Thyroid gland (tissue), 4 donors: ENCODE data around the gene GOLT1A. TPM values are rescaled to one million over a fixed set of nuclear protein-coding genes. Genes with fewer than 3 reads are reported as not detected.
A peak's percentile ranks its signal among the peaks of the same experiment; 100 is the strongest.

Experiments
- DNase-seq, 2 donors: peaks; one replicate each; pipeline ENCODE4 v3.0.0-alpha.2; 2019
- H3K27ac ChIP-seq, 3 donors: fragments of 200-600 bp; sonication (generic); 1 replicate in 2 of 3; 2 replicates in 1 of 3; pipeline ENCODE4 v1.5.1; 2016 to 2019; ENCODE audit warnings: mild to moderate bottlenecking in 1 of 3, moderate library complexity in 1 of 3
- H3K27me3 ChIP-seq: fragments of 200-600 bp; sonication (generic); one replicate; pipeline ENCODE4 v1.5.1; 2019
- H3K36me3 ChIP-seq, 2 donors: fragments of 200-600 bp; sonication (generic); one replicate each; pipeline ENCODE4 v1.5.1; 2016 to 2019
- H3K4me1 ChIP-seq, 2 donors: fragments of 200-600 bp; sonication (generic); one replicate each; pipeline ENCODE4 v1.5.1; 2017 to 2019
- H3K4me3 ChIP-seq, 3 donors: fragments of 200-600 bp; sonication (generic); replicated peaks in 1 of 3; 1 replicate in 2 of 3; 2 replicates in 1 of 3; pipeline ENCODE4 v1.5.1; 2016; ENCODE audit warnings: mild to moderate bottlenecking in 1 of 3
- H3K9me3 ChIP-seq: fragments of 200-600 bp; sonication (generic); one replicate; pipeline ENCODE4 v1.5.1; 2017
- POLR2A ChIP-seq, 2 donors: fragments of 450-650 bp; IDR thresholded peaks; one replicate each; pipeline ENCODE4 v1.6.1; 2017; ENCODE audit warnings: antibody characterized with exemption in 2 of 2, mild to moderate bottlenecking in 2 of 2, moderate library complexity in 1 of 2
- WGBS, 2 donors: methylation state at CpG; one replicate each; pipeline ENCODE4 v1.1.5; 2017; 5-methylcytosine and 5-hydroxymethylcytosine counted together
- intact Hi-C: fragments of 100-400 bp; cut with DNase I; formaldehyde crosslinking; loops from one replicate; pipeline ENCODE4 v1.15.1; 2023
- total RNA-seq, 4 donors: library from RNA; depleted of rRNA; stranded (reverse); fragments of >200 nt; gene quantifications; one replicate each; pipeline ENCODE4 v1.2.3, GENCODE V29; 2016
- TF ChIP-seq, protein P1 (sequence below), 6 experiments: fragments of 200-600 bp in 3 of 6; fragments of 450-650 bp in 3 of 6; sonication (generic) in 3 of 6; IDR thresholded peaks; one replicate each; pipeline ENCODE4 v1.5.1; 2016 to 2019; ENCODE audit warnings: antibody characterized with exemption in 6 of 6, mild to moderate bottlenecking in 2 of 6, inconsistent platforms in 1 of 6, moderate library complexity in 1 of 6

The GOLT1A gene, protein sequence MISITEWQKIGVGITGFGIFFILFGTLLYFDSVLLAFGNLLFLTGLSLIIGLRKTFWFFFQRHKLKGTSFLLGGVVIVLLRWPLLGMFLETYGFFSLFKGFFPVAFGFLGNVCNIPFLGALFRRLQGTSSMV
- under 1 TPM in 1 of 4 donors, not detected in 3; 0.45 TPM for total RNA-seq

DNA sequence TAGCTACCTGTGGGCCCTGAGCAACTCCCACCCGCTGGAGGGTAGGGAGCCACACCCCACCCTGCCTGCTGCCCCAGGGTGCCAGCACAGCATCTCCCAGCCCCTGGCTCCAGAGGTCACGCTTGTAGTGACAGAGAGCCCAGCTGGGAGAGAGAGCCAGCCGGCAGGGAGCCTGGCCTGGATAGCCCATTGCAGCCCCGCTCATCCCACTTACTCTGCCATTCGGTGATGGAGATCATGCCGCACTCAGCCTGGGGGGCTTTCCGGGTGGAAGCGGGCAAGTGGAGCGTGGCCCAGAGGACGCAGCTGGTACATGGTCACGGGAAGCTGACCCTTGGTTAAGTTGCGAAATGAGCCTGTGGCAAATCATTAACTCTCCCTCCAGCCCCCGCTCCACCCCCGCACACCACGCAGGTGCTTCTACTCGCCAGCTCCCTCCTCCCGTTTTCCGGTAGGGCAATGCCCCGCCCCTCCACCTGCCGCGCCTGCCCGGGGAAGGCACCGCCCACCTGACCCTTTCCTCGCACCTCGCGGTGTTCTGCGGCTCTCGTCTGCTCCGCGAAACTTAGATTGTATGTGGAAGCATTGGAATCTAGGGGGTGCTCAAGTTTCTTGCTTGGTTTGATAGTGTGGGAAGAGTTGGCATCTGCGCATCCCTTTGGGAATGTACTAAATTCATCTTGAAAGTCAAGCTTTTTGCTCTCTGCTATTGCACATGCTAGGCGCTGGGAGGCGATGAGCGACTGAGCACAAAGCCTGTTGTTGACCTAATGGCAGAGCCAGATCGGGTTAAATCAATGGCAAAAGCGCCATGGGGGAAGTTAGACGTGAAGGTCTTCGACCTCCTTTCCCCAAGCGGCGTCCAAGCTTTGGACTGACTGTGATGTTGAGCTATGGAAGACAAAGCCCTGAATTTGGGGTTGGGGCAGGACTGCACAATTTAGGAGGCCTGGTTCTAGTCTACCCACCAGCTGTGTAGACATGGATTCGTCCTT lies at the start of gene GOLT1A:
Gene GOLT1A, minus strand, starts transcription at position 321 of the 995 bp plus-strand sequence. Its CDS starts 82 bp downstream, at position 239.
- Histone ChIP-seq H3K27ac (no peak within 1 kb of the TSS), H3K27me3 (no peaks in the 10 kb centered on the region), H3K4me3 (no peak within 1 kb of the TSS), H3K36me3 (no peaks in the 10 kb centered on the region), H3K4me1 (peaks cover 0 to 11% of the 10 kb centered on the region in 2 donors), H3K9me3 (no peaks in the 10 kb centered on the region)
- TF ChIP-seq POLR2A (IDR thresholded peaks at IDR 0.05) = no peak
- TF ChIP-seq, protein P1, sequence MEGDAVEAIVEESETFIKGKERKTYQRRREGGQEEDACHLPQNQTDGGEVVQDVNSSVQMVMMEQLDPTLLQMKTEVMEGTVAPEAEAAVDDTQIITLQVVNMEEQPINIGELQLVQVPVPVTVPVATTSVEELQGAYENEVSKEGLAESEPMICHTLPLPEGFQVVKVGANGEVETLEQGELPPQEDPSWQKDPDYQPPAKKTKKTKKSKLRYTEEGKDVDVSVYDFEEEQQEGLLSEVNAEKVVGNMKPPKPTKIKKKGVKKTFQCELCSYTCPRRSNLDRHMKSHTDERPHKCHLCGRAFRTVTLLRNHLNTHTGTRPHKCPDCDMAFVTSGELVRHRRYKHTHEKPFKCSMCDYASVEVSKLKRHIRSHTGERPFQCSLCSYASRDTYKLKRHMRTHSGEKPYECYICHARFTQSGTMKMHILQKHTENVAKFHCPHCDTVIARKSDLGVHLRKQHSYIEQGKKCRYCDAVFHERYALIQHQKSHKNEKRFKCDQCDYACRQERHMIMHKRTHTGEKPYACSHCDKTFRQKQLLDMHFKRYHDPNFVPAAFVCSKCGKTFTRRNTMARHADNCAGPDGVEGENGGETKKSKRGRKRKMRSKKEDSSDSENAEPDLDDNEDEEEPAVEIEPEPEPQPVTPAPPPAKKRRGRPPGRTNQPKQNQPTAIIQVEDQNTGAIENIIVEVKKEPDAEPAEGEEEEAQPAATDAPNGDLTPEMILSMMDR (IDR thresholded peaks at IDR 0.05) = peak in 5 of 6 experiments; percentile 28 to 58 (median 49)
- peak; percentile 63 to 67 for DNase-seq
- 13 to 14% methylated on average over 37 to 38 of the region's 41 CpGs for WGBS, 2 donors
- intact Hi-C loops = loop anchor here (5.0 kb wide), 1 partner anchor 148 kb away; no protein-coding TSS in a partner anchor

DNA sequence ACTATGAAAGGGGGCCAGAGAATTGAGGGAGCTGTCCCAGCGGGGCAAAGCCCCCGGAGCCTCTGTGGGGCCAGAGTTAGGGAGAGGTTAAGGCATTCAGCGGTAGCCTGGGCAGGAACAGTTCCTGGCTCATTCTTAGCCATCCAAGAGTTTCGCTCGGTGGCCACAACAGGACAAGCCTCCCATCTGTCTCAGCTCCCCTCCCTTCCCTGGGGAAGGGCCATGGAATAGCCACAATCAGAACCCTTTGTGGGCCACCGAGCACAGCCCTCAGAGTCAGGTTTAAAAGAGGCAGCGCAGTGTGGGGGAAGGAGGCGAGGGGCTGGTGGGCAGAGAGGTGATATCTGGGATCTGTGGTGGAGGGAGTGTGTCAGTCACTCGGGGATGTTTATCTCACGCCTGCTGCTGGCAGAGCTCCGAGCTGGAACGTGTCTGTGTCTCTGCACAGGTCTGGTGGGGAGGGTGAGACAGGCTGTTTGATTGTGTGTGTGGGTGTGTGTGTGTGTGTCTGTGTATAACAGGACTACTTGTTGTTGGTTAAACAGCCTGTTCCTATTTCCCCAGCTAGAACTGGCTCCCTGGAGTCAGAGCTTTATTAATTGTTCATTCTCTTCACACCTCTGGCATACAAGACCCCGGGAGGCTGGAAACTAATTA lies 49.6 kb upstream of the GOLT1A start:
- H3K4me3 ChIP-seq = no peak overlapping the region
- H3K27ac ChIP-seq = no peak overlapping the region
- no peaks in the 10 kb centered on the region for H3K4me1 ChIP-seq
- TF ChIP-seq POLR2A (IDR thresholded peaks at IDR 0.05) = no peak
- TF ChIP-seq, protein P1 (IDR thresholded peaks at IDR 0.05) = no peak
- intact Hi-C loops = no loop called here
- DNase-seq = no peak
- H3K9me3 ChIP-seq = no peaks in the 10 kb centered on the region
- WGBS, 2 donors = 57% methylated on average over 13 of the region's 13 CpGs
- H3K27me3 ChIP-seq = no peaks in the 10 kb centered on the region
- no peaks in the 10 kb centered on the region for H3K36me3 ChIP-seq

DNA sequence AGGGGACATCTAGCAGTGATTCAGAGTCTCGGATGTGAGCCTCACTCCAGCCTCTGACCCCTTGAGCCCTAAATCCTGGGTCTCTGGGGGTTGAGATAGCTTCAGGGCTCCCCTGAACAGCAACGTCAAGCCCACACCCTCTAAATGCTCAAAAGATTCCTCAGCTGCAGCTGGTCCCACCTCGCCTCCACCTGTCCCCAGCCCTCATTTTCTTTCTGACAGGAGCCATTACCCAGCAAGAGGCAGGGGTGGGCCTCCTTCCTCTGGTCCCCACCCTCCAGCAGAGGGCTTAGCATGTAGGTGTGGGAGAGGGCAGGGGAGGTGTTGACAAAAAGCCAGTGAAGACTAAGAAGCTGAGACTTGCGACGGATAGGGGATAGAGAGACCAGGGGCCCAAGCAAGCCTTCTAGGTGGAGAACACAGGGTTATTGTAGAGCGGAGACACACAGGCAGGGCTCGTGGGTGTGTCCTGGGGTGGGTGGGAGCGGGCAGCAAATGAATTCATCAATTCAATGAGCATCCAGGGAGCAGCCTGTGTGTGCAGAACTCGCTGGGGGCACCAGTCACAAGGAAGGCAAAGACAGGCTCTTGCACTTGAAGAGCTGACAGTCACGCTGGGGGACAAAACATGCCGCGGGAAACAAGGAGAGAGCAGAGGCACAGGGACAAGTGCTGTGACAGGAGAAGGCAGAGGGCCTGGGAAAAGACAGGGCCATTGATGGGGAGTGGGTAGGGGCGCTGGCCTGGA lies 48.9 kb upstream of the GOLT1A start:
- Histone ChIP-seq H3K4me1 (no peaks in the 10 kb centered on the region), H3K27ac (no peak overlapping the region), H3K4me3 (no peak overlapping the region), H3K27me3 (no peaks in the 10 kb centered on the region), H3K9me3 (no peaks in the 10 kb centered on the region), H3K36me3 (no peaks in the 10 kb centered on the region)
- 81 to 82% methylated on average over 13 of the region's 13 CpGs for WGBS, 2 donors
- TF ChIP-seq POLR2A (IDR thresholded peaks at IDR 0.05) = no peak
- TF ChIP-seq, protein P1 (IDR thresholded peaks at IDR 0.05) = no peak
- DNase-seq = no peak
- intact Hi-C loops = no loop called here

DNA sequence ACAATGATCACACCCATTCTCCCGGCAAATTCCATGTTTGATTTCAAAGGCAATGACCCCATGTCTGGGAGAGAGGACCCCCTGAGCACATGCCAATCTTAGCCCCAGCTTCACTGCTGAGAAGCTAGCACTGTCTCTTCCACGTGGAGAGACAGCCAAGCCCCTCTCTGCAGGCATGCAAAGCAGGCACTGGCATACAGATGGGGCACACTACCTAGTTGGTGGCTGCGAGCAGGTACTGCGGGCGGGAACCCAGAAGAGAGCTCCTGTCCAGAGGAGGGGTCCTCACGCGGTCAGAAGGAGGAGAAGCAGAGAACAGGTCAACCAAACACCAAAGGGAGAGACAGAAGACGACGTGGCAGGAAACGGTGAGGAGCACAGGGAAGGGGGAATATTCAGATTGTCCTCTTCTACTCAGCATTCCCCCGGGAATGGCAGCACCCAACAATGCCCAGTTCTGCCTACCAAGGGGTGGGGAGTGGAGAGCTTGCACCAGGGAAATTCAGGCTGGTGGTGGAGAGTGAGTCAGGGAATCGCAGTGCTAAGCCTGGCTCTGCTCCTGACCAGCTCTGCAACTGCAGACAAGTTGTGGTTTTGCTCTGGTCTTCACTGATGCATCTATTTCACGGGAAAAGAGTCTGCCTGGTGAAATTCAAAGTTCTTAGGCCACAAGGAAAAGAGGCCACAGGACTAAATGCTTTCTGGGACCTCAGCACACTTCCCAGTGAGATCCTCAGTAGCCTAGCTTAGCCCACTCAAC lies 48.1 kb upstream of the GOLT1A start:
- H3K9me3 ChIP-seq = no peaks in the 10 kb centered on the region
- 79 to 82% methylated on average over 13 of the region's 13 CpGs for WGBS, 2 donors

More for the DNA sequence above, 48.1 kb upstream of the GOLT1A start:
- H3K4me1 ChIP-seq = no peaks in the 10 kb centered on the region
- H3K4me3 ChIP-seq = no peak overlapping the region
- no peak overlapping the region for H3K27ac ChIP-seq
- no peak for TF ChIP-seq POLR2A (IDR thresholded peaks at IDR 0.05)
- TF ChIP-seq, protein P1 (IDR thresholded peaks at IDR 0.05) = no peak
- H3K27me3 ChIP-seq = no peaks in the 10 kb centered on the region
- intact Hi-C loops = no loop called here
- no peak for DNase-seq
- H3K36me3 ChIP-seq = no peaks in the 10 kb centered on the region
